ENCODE measurements around the gene DDX6. TPM values are rescaled to one million over a fixed set of nuclear protein-coding genes. Genes with fewer than 3 reads are reported as not detected.

Gene DDX6, protein sequence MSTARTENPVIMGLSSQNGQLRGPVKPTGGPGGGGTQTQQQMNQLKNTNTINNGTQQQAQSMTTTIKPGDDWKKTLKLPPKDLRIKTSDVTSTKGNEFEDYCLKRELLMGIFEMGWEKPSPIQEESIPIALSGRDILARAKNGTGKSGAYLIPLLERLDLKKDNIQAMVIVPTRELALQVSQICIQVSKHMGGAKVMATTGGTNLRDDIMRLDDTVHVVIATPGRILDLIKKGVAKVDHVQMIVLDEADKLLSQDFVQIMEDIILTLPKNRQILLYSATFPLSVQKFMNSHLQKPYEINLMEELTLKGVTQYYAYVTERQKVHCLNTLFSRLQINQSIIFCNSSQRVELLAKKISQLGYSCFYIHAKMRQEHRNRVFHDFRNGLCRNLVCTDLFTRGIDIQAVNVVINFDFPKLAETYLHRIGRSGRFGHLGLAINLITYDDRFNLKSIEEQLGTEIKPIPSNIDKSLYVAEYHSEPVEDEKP
- 46.5 and 55.0 TPM in 2 replicates for total RNA-seq (2014; rRNA removed; shearing (Covaris generic))
- 128 and 142 TPM in 2 replicates for total RNA-seq (2022)
- Bru-seq, nascent RNA, result percentile 96 among the genes with signal in this experiment
- percentile 97 among the genes with signal in this experiment for BruChase-seq, experiment 1, labeled RNA remaining after a 6-hour chase
- percentile 99 among the genes with signal in this experiment for BruChase-seq, experiment 2, labeled RNA remaining after a 2-hour chase
- long read RNA-seq, full-length matches to known transcripts, result 9 of 21 reads
- long read RNA-seq, partial matches to known transcripts, result 2 of 21 reads
- long read RNA-seq, other reads (novel, unspliced or antisense), result 10 of 21 reads

DNA sequence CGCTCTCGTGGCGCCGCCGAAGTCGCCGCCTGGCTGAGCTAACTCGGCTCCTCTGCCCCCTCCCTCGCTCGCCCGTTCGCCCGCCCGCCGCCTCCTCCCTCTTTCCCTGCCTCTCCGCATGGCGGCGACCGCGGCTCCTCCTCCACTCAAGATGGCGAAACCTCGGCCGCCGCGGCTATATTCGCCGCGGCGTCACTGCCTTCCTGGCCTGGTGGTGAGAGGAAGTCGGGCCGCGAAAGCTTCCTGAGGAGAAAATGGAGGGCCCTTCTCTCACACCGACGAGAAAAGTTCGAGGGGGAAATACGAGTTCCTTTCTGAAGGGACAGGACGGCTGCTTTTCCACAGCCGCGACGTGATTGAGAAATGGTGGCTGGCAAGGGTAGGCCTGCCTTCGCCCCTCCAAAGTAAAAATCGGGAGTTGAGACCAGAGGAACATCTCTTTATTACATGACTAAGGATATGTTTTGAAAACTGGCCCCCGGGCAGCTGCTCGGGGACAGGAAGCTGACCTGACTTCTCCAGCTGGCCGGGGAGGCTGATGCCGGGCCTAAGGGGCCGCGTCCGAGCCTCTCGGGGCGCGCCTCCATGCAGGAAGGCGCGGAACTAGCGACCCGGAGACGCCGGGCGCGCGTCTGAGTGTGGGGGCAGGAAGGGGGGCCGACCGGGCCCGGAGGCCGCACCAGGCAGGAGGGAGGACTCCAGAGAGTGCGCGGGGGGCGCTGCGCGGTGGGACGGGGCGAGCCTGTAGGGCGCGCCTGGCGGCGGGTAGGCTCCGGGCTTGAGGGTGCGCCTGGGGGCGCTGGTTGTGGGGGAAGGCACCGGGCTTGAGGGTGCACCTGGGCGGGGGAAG is at the start of gene DDX6:
DDX6 (minus strand) TSS at position 54 of the 850 bp plus-strand sequence. CDS start 4,913 bp downstream, outside the sequence.
- Histone ChIP-seq H3K9me3 (ENCODE audit: low read length) (no peaks in the 10 kb centered on the region), H3K27ac (ENCODE audit: low read depth, low read length, poor library complexity, severe bottlenecking) (peak within 1 kb of the TSS; percentile 96), H3K4me1 (ENCODE audit: insufficient read depth, low read length, poor library complexity, severe bottlenecking) (peaks cover 48% of the 10 kb centered on the region), H2AFZ (ENCODE audit: low read length) (peak within 1 kb of the TSS; percentile 78), H3K4me3 (ENCODE audit: low read depth, low read length, poor library complexity, severe bottlenecking) (peak within 1 kb of the TSS; percentile 99), H3K9me2 (ENCODE audit: insufficient read depth, low read length) (no peaks in the 10 kb centered on the region), H4K20me1 (ENCODE audit: insufficient read depth, low read length) (peaks cover 8% of the 10 kb centered on the region; the same call in 1 of the 2 replicates), H3K79me2 (ENCODE audit: insufficient read depth, low read depth, low read length) (peaks cover 44% of the 10 kb centered on the region), H3K4me2 (ENCODE audit: low read length) (peak within 1 kb of the TSS; percentile 87), H3K36me3 (ENCODE audit: insufficient read depth, low read length) (peaks cover 20% of the 10 kb centered on the region)
- BruUV-seq (replicated peaks), result no TSS peak
- peak; percentile 89 for DNase-seq (ENCODE audit: low spot score)
- TF ChIP-seq, protein P1, sequence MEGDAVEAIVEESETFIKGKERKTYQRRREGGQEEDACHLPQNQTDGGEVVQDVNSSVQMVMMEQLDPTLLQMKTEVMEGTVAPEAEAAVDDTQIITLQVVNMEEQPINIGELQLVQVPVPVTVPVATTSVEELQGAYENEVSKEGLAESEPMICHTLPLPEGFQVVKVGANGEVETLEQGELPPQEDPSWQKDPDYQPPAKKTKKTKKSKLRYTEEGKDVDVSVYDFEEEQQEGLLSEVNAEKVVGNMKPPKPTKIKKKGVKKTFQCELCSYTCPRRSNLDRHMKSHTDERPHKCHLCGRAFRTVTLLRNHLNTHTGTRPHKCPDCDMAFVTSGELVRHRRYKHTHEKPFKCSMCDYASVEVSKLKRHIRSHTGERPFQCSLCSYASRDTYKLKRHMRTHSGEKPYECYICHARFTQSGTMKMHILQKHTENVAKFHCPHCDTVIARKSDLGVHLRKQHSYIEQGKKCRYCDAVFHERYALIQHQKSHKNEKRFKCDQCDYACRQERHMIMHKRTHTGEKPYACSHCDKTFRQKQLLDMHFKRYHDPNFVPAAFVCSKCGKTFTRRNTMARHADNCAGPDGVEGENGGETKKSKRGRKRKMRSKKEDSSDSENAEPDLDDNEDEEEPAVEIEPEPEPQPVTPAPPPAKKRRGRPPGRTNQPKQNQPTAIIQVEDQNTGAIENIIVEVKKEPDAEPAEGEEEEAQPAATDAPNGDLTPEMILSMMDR (conservative IDR thresholded peaks at IDR 0.05; ENCODE audit: low read length), result peak; percentile 63; the same call in 1 of the 2 replicates
- TF ChIP-seq EZH2phosphoT487 (IDR thresholded peaks at IDR 0.05; ENCODE audit: borderline replicate concordance, low read depth, low read length), result no peak
- CTCF ChIA-PET (ENCODE audit: unreplicated experiment), result interaction anchor here (0.6 to 2.0 kb wide), 11 partner anchors 8 to 104 kb away, joined by 3 to 7 read pairs (median 4); no protein-coding TSS in a partner anchor
- POLR2A ChIA-PET, result interaction anchor here (0.6 to 7.7 kb wide), 32 partner anchors 10 to 389 kb away, joined by 3 to 94 read pairs (median 4); partner anchors contain the start of genes BCL9L and CXCR5
- intact Hi-C loops (cut with micrococcal nuclease; ENCODE audit: unreplicated experiment), result loop anchor here (1.0 to 5.0 kb wide), 5 partner anchors 29 to 306 kb away; a partner anchor contains a TSS

DNA sequence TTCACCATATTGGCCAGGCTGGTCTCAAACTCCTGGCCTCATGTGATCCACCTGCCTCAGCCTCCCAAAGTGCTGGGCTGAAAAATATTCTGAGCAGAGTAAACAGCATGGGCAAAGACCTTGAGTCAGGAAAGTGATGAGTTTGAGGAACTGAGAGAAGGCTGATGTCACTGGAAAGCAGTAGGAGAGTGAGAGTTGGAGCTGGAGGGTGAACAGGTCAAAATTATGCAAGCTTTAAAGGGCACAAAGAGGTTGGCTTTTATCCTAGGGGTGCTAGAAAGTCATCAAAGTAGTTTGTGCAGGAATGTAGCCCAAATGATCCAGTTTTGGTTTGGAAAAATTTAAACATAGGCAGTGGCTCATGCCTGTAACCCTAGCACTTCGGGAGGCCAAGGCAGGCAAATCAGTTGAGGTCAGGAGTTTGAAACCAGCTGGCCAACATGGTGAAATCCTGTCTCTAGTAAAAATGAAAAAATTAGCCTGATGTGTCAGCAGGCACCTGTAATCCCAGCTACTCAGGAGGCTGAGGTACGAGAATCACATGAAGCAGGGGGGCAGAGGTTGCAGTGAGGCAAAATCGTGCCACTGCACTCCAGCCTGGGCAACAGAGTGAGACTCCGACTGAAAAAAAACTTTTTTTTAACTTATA is 48.1 kb upstream of the DDX6 start:
- peak overlapping the region; percentile 4; the same call in 1 of the 2 replicates for H2AFZ ChIP-seq (ENCODE audit: low read length)
- BruUV-seq (replicated peaks), result no TSS peak
- H3K4me1 ChIP-seq (ENCODE audit: insufficient read depth, low read length, poor library complexity, severe bottlenecking), result peaks cover 53% of the 10 kb centered on the region
- peak overlapping the region; percentile 57 for H3K27ac ChIP-seq (ENCODE audit: low read depth, low read length, poor library complexity, severe bottlenecking)
- TF ChIP-seq, protein P1 (conservative IDR thresholded peaks at IDR 0.05; ENCODE audit: low read length), result no peak
- TF ChIP-seq EZH2phosphoT487 (IDR thresholded peaks at IDR 0.05; ENCODE audit: borderline replicate concordance, low read depth, low read length), result no peak
- H4K20me1 ChIP-seq (ENCODE audit: insufficient read depth, low read length), result no peaks in the 10 kb centered on the region
- POLR2A ChIA-PET, result interaction anchor here (0.6 to 1.4 kb wide), 6 partner anchors 11 to 52 kb away, joined by 3 to 4 read pairs (median 4); partner anchors contain the start of gene DDX6
- CTCF ChIA-PET (ENCODE audit: unreplicated experiment), result no interaction called here
- H3K4me2 ChIP-seq (ENCODE audit: low read length), result peak overlapping the region; percentile 41
- no peak overlapping the region for H3K4me3 ChIP-seq (ENCODE audit: low read depth, low read length, poor library complexity, severe bottlenecking)
- no peaks in the 10 kb centered on the region for H3K9me3 ChIP-seq (ENCODE audit: low read length)
- peak; percentile 72 for DNase-seq (ENCODE audit: low spot score)
- no peaks in the 10 kb centered on the region for H3K36me3 ChIP-seq (ENCODE audit: insufficient read depth, low read length)
- no peaks in the 10 kb centered on the region for H3K9me2 ChIP-seq (ENCODE audit: insufficient read depth, low read length)
- H3K79me2 ChIP-seq (ENCODE audit: insufficient read depth, low read depth, low read length), result no peaks in the 10 kb centered on the region
- intact Hi-C loops (cut with micrococcal nuclease; ENCODE audit: unreplicated experiment), result loop anchor here (1.0 to 2.0 kb wide), 3 partner anchors 18 to 49 kb away; no protein-coding TSS in a partner anchor

Data from OCI-LY7 (cell line).